HG02678 (cell line): ENCODE data around the gene STN1.

Experiments
- ATAC-seq: cut with Tn5 transposase; IDR thresholded peaks from one replicate; pipeline ENCODE4 v1.9.1; 2021; ENCODE audit warnings: mild to moderate bottlenecking, moderate library complexity; ENCODE audit not compliant: unreplicated experiment

The STN1 gene

GRCh38 chr10:103895411-103896186 lies 22.4 kb downstream of the STN1 start:
- ATAC-seq = no peak

GRCh38 chr10:103894441-103894864 lies 23.5 kb downstream of the STN1 start:
- ATAC-seq = no peak

GRCh38 chr10:103893817-103894216 lies 24.2 kb downstream of the STN1 start:
- ATAC-seq = no peak

- no peak for ATAC-seq
These were observed 25.8 kb downstream of the STN1 start for GRCh38 chr10:103892181-103892580.

- no peak for ATAC-seq
These were observed 27.3 kb downstream of the STN1 start for GRCh38 chr10:103890688-103891087.

- no peak for ATAC-seq
These were observed 27.8 kb downstream of the STN1 start for GRCh38 chr10:103890194-103890658.

DNA sequence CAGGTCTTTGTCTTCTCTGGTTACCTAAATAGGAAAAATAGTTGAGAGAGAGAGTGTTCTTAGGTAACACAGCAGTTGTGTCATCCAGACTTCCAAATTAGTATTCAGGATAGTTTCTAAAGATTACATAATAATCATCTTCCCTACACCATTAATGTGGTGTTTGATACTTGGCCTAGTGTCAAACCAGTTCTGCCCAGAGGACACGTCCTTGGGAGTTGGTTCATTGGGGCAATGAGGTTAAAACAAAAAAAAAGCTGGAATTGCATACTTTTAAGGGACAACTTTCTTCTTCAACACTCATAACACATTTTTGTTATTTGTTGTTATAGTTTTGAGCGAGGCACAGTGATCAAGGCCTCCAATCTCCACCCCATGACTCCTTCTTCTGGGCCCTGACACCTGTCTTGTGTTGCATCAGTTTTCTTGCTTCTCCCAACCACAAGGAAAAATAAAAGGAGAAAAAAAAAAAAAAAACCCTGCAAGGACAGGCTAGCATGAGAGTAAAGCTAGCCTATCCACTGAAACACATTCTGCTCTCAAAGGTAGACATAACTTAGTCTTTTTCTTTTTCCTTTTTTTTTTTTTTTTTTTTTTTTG lies 28.8 kb downstream of the STN1 start:
- ATAC-seq = no peak

GRCh38 chr10:103888113-103888841 lies 29.7 kb downstream of the STN1 start:
- no peak for ATAC-seq

DNA sequence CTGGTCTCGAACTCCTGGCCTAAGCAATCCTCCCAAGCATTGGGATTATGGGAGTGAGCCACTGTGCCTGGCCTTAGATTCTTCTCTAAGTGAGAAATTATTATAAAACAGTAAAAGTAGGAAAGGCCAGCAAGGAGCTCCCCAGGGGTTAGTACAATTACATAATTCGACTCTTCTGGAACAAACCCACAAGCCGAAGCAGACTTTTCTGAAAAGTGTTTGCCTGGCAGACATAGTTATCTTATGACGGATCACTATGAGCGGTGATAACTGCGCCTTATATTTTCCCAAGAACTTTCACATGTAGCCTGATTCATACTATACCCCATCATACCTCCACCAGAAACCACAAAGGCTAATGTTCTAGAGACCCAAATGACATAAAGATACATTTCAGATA lies 32.4 kb downstream of the STN1 start:
- no peak for ATAC-seq

- ATAC-seq = no peak
These were observed 33.3 kb downstream of the STN1 start for GRCh38 chr10:103884681-103885139.

- no peak for ATAC-seq
These were observed 35.5 kb downstream of the STN1 start for GRCh38 chr10:103882285-103883007.

DNA sequence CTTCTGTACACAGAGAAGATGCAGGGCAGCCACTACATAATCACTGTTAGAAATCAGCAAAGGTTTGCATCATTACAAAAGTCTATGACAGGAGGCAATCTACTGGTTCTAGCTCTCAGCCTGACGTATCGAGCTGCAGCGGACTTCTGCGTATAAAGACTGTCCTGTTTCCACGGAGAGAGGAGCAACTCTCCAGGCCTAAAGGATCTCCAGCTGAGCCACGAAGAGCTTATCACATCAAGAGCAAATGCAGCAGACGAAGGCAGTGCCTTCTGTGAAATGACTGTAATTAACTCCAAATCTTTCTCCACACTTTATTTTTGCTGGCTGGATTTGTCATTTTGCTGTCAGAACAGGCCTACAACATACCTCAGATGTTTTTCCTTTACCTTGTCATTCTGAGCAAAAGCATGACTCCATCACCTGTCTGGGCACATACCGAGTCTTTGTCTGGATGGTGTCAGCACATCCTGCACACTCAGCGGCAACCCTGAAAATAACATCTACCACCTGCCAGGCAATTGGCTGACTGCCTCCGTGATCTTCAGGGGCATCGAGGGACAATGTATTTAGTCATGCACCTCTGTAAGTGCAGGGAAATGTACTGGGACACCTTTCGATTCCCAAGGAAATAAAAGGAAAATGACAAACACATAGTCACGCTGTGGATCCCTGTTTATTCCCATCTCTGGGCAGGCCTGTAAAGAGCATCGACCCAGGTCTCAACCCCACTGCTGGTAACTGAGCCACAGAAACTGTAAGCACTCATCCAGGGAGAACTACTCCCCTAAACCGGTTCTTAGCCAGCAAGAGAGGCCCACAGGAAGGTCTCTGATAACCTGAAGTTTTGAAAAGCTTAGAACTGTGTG lies 36.3 kb downstream of the STN1 start:
- no peak for ATAC-seq

DNA sequence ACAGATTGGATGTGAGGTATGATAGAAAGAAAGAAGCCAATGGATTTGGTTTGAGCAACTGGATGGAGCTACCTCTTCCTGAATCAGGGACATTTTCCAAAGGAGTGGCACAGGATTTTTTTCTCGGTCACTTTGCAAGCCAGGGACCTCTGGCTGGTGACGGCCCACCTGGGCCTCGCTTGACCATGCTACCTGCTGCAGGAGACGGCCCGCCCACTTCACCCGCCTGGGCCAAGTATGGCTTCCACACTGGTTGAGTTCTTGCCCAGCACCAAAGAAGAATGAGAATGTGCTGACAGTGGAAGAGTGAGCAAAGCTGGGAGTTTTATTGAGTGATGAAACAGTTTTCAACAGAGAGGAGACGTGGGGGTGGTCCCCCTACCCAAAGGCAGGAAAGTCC lies 38.2 kb downstream of the STN1 start:
- no peak for ATAC-seq

GRCh38 chr10:103879409-103879808 lies 38.6 kb downstream of the STN1 start:
- no peak for ATAC-seq

DNA sequence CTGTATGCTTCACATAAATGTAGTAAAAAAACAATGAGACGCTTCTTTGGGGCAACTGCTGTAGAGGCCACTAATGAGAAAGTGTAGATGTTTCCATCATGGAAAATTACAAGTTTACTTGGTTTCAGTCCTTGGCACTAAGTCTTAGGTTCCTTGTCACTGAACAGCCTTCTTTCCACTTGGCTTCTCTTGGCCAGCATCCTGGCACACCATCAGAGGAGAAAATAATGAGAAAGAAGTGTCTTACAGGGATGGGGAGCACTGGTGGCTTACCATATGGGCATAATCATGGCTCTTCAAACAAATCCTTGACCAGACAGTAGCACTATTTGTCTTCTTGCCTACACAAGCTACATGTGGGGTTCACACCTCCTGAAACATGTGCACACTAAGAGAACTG lies 40.1 kb downstream of the STN1 start:
- ATAC-seq = no peak

GRCh38 chr10:103876155-103876554 lies 41.8 kb downstream of the STN1 start:
- no peak for ATAC-seq

- no peak for ATAC-seq
These were observed 43.3 kb downstream of the STN1 start for GRCh38 chr10:103874730-103875129.

GRCh38 chr10:103872137-103872931 lies 45.6 kb downstream of the STN1 start:
- no peak for ATAC-seq

GRCh38 chr10:103871006-103871405 lies 47.0 kb downstream of the STN1 start:
- no peak for ATAC-seq
